ENCODE results near the gene COL23A1. TPM values are rescaled to one million over a fixed set of nuclear protein-coding genes. Genes with fewer than 3 reads are reported as not detected.

COL23A1 gene
- total RNA-seq, 1 experiment from 2014 or later: 0.18 TPM

GRCh38 chr5:178576591-178577351, 13.4 kb downstream of the COL23A1 start:
- ChIA-PET CTCF (no interaction called here), POLR2A (no interaction called here)
- Mint-ChIP-seq H3K9me3 (ENCODE audit: unreplicated experiment) (peaks cover 13% of the 10 kb centered on the region), H3K27ac (ENCODE audit: unreplicated experiment) (no peak overlapping the region), H3K4me1 (ENCODE audit: low read depth, unreplicated experiment) (no peaks in the 10 kb centered on the region), H3K27me3 (ENCODE audit: insufficient read depth, unreplicated experiment) (peaks cover 10% of the 10 kb centered on the region), H3K36me3 (ENCODE audit: insufficient read depth, unreplicated experiment) (no peaks in the 10 kb centered on the region), H3K4me3 (ENCODE audit: unreplicated experiment) (no peak overlapping the region)
- no peaks in the 10 kb centered on the region for H3K36me3 ChIP-seq (ENCODE audit: control insufficient read depth, insufficient read depth, low read length)
- TF ChIP-seq CTCF (IDR thresholded peaks at IDR 0.05; ENCODE audit: insufficient read depth in 1 of 2, low read depth in 1 of 2, low read length in 1 of 2, severe bottlenecking in 1 of 2, unreplicated experiment in 1 of 2): no peak
- intact Hi-C loops (cut with micrococcal nuclease; ENCODE audit: unreplicated experiment): no loop called here
- no peak overlapping the region for H3K4me3 ChIP-seq (ENCODE audit: low read depth, low read length)
- BruUV-seq (replicated peaks): no TSS peak
- no peak for DNase-seq
- no peaks in the 10 kb centered on the region for H3K4me1 ChIP-seq
- peaks cover 9% of the 10 kb centered on the region for H3K9me3 ChIP-seq
- H3K27me3 ChIP-seq (replicated peaks; ENCODE audit: control insufficient read depth, insufficient read depth, low read length): no peaks in the 10 kb centered on the region

- H3K4me1 ChIP-seq: no peaks in the 10 kb centered on the region
- CTCF ChIA-PET: no interaction called here
- peaks cover 9% of the 10 kb centered on the region for H3K9me3 ChIP-seq
- no peak overlapping the region for H3K4me3 ChIP-seq (ENCODE audit: low read depth, low read length)
- Mint-ChIP-seq H3K27me3 (ENCODE audit: insufficient read depth, unreplicated experiment) (peaks cover 7% of the 10 kb centered on the region), H3K4me1 (ENCODE audit: low read depth, unreplicated experiment) (no peaks in the 10 kb centered on the region), H3K27ac (ENCODE audit: unreplicated experiment) (no peak overlapping the region), H3K4me3 (ENCODE audit: unreplicated experiment) (no peak overlapping the region), H3K9me3 (ENCODE audit: unreplicated experiment) (peaks cover 22% of the 10 kb centered on the region), H3K36me3 (ENCODE audit: insufficient read depth, unreplicated experiment) (no peaks in the 10 kb centered on the region)
- BruUV-seq (replicated peaks): no TSS peak
- H3K36me3 ChIP-seq (ENCODE audit: control insufficient read depth, insufficient read depth, low read length): no peaks in the 10 kb centered on the region
- POLR2A ChIA-PET: no interaction called here
- intact Hi-C loops (cut with micrococcal nuclease; ENCODE audit: unreplicated experiment): no loop called here
- no peak for TF ChIP-seq CTCF (IDR thresholded peaks at IDR 0.05; ENCODE audit: insufficient read depth in 1 of 2, low read depth in 1 of 2, low read length in 1 of 2, severe bottlenecking in 1 of 2, unreplicated experiment in 1 of 2)
- no peaks in the 10 kb centered on the region for H3K27me3 ChIP-seq (replicated peaks; ENCODE audit: control insufficient read depth, insufficient read depth, low read length)
- DNase-seq: no peak
These were observed 17.0 kb downstream of the COL23A1 start for GRCh38 chr5:178573216-178573615.

- TF ChIP-seq CTCF (IDR thresholded peaks at IDR 0.05; ENCODE audit: insufficient read depth in 1 of 2, low read depth in 1 of 2, low read length in 1 of 2, severe bottlenecking in 1 of 2, unreplicated experiment in 1 of 2): no peak
- Mint-ChIP-seq H3K9me3 (ENCODE audit: unreplicated experiment) (peaks cover 22% of the 10 kb centered on the region), H3K27me3 (ENCODE audit: insufficient read depth, unreplicated experiment) (peaks cover 7% of the 10 kb centered on the region), H3K27ac (ENCODE audit: unreplicated experiment) (no peak overlapping the region), H3K4me3 (ENCODE audit: unreplicated experiment) (no peak overlapping the region), H3K36me3 (ENCODE audit: insufficient read depth, unreplicated experiment) (no peaks in the 10 kb centered on the region), H3K4me1 (ENCODE audit: low read depth, unreplicated experiment) (no peaks in the 10 kb centered on the region)
- Histone ChIP-seq H3K36me3 (ENCODE audit: control insufficient read depth, insufficient read depth, low read length) (no peaks in the 10 kb centered on the region), H3K4me3 (ENCODE audit: low read depth, low read length) (no peak overlapping the region), H3K27me3 (replicated peaks; ENCODE audit: control insufficient read depth, insufficient read depth, low read length) (no peaks in the 10 kb centered on the region), H3K9me3 (peaks cover 9% of the 10 kb centered on the region), H3K4me1 (no peaks in the 10 kb centered on the region)
- CTCF ChIA-PET: no interaction called here
- DNase-seq: no peak
- POLR2A ChIA-PET: no interaction called here
- BruUV-seq (replicated peaks): no TSS peak
- intact Hi-C loops (cut with micrococcal nuclease; ENCODE audit: unreplicated experiment): no loop called here
These were observed 17.6 kb downstream of the COL23A1 start for GRCh38 chr5:178572617-178573016.

All from Caco-2 (cell line).